Measurements from ENCODE around the gene CTBS.

GRCh38 chr1:84600796-84601195 lies 26.6 kb upstream of the CTBS start:
- TF ChIP-seq ESRRA (CRISPR knock-in tag; IDR thresholded peaks at IDR 0.05; ENCODE audit: borderline replicate concordance) (no peak), KAT7 (CRISPR knock-in tag; IDR thresholded peaks at IDR 0.05; ENCODE audit: borderline replicate concordance) (no peak), SP1 (CRISPR knock-in tag; conservative IDR thresholded peaks at IDR 0.05) (no peak)

Measured in WTC11 (cell line).